GM19351 (cell line): ENCODE measurements around the gene CST7.

Experiments
- ATAC-seq: cut with Tn5 transposase; IDR thresholded peaks from one replicate; pipeline ENCODE4 v1.9.1; 2021; ENCODE audit warnings: mild to moderate bottlenecking, moderate library complexity; ENCODE audit not compliant: unreplicated experiment

Gene CST7

DNA sequence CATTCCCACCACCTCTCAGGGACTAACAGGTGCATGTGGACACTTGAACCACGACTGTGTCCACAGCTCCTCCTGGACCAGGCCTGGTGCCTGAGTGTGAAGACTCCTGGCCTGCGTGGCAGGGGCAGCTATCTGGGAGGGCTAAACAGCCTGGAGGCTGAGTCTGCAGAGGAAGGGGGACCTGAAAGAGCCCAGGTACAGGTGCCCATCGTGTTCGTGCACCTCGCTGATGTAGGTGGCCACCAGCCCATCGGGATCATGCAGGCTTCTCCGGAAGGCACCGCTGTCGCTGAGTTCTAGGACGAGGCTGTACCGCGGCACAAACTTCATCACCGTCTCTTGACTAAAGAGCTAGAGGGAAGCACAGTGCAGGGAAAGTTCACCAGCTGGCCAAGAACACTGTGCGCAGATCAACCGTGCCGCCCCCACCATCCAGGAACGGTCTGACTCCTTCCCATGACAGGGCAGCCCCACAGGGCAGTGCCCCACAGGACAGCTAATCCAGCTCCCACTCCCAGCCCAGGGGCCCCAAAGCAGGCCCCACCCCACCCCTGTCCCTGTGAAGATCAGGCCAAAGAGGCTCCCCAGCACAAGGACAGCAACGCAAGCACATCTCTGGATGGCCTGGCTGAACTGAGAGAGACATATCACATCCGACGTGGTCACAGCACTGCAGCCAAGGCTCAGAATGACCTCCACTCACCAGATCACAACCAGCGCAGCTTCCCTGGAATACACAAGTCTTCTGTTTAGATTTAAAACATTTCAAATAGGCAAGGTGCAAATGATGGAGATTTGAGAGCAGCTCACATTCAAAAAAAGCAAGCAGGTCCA is 14.8 kb downstream of the CST7 start:
- ATAC-seq, result no peak

DNA sequence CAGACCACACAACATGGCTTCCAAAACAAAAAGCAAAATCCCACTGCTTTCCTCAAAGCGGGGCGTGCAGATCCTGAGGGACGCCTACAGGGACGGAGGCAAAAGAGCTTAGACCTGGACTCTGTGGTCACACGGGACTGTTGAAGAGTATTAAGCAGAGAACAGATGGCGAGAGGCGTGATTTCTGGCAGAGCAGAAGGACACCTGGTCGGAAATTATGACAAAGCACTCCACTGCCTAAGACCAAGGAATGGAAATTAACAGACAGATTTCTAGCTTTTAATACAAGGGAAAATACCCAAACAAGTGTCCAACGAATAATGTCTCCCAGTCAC is 15.4 kb downstream of the CST7 start:
- ATAC-seq, result no peak

DNA sequence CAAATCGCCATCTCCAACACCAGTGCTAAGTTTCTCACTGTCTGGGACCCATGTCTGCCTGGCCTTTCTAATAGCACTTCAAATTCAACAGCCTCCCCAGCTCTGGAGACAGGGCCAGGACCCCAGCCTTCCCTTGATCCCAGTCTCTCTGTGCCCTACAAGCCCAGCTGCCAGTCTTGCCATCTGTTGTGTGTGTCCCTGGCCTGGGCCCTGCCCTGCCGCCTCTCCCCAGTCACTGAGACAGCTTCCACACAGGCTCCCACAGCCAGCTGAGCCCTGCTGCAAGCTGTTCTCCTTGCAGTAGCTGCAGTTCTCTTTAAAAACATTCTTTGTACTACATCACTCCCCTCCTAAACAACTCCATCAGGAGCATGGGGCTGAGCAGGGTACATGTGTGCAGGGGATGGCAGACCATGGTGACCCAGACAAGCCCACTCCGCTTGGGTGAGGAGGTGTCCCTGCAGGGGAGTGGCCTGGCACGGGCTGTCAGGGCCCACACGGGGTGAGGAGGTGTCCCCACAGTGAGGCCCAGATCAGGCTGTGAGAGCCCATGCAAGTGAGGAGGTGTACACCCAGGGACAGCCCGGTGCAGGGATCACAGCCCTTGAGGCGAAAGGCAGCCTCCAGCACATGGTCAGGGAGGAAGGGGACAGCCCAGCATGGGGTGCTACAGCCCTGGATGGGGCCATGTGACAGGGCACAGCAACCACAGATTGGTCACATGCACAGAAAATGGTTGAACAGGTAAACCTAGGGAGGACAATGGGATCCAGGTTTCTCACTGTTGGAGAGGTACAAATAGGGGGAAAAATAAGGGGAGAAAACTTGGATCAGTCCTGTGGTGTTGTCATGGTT is 16.2 kb downstream of the CST7 start:
- ATAC-seq, result no peak

DNA sequence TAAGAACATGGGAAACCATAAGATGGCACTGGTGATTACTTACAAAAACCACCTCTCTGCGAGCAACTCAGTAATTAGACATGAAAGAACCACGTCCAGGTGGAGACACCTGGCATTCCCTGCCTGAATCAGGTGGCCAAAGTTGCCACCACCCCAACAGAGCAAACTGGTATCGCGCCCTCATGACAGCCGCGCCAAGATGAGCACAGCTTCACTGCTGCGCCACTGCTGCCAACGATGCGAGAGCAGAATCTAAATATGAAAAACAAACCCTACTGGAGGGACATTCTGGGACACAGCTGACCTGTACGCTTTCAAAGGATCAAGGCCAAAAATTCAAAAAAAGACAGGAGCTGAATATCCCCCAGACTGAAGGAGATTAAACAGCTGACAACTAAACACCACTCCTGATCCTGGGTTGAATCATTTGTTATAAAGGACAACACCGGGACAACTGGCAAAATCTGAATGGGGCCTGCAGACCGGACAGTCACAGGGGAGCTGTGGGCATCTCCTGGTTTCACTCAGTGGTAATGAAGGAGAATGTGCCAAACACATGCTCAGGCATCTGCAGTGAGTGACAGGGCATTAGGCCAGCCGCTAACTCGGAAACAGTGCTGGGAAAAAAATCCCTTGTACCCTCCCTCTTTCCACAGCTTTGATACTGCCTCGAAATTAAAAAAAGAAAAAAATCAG is 17.4 kb downstream of the CST7 start:
- no peak for ATAC-seq

DNA sequence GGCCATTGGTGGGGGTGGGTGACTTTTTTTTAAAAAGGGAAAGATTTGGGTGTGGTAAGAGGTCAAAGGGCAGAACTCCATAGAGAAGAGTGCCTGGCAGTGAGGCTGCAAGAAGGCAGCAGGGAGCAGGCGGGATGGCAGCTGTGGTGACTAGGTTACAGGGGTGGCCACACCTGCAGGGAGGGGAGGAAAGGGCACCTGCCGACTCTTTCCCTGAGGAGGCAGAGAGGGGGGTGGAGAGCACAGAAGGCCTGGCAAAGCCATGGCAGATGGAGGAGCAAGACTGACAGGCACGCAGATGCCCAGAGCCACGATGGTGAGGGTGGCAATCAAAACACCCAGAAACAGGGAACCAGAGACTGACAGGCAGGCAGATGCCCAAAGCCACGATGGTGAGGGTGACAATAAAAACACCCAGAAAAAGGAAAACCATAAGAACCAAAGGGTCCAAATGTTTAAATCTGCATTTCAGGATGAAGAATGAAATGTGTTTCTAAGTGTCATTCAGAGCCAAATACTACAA is 19.3 kb downstream of the CST7 start:
- no peak for ATAC-seq

DNA sequence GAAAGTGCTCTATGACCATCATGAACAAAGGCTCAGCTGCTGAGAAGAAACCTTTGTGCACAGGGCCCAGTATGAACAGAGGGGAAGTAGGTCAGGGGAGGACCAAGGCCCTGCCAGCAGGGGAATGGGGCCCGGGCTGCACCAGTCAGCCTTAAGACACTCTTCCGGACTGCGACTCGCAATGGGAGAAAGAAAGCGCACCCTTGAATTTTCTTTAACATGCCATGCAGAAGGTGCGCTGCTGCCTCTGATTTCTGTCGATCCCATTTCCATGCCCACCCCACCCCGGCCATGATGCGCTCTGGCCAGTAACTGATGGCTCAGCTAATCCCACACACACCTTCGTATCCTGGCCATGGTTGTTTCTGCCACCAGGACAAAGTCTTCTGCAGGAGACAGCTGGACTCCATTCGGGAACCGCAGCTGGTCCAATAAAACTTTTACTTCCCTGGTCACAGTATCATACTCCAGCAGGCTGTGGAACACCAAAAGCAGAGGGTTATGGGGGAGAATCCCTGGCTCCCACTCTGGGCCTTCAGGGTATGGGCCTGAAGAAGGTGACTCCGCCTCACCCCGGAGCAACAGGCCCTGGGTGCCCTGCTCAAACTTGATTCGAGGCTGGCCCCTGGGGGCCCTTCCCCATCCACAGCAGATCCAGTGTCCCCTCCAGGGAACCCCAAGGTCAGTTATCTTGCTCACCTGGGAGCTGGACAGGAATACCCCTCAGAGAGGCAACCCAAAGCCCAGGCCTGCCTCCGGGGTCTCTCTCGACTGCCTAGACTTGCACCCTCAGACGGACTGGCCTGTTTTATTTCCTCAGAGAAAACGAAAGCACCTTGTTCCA is 20.3 kb downstream of the CST7 start:
- no peak for ATAC-seq

DNA sequence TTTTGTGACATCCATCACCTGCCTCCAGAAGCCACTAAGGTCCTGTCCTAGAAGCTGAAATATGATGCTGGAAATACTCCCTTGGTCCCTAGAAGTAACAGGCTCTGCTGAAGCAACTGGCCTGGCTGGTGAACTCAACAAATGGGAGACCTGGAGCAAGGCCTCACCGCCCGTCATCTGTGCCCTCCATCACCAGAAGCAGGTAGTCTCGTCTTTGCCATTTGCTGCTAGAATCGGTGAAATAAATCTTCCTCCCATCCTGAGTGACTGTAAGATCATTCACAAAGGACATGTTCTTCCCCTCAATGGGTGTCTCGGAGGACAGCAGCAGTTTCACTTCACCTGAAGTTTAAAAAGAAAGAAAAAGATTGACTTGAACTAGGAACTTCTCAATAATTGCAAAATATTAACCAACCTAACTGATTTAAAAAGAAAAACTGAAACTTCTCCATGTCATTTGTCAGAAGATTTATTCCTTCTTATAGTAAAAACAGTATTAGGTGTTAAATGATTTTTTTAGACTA is 21.0 kb downstream of the CST7 start:
- no peak for ATAC-seq

DNA sequence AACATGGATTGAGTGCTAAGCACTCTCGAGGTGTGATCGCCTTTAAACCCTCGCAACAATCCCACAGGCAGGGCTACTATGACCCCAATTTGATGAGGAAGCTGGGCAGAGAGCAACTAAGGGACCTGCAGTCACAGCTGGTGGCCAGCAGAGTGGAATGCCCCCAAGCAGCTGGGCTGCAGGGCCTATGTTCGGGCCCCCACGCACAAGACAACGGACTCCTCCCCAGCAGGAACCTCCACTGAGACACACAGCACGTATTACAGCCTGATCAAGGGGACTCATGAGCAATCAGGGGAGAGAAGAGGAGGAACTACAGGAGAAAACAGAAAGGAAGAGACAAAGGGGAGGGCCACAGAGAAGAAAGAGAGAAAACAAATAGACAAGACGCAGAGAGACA is 21.7 kb downstream of the CST7 start:
- ATAC-seq, result no peak

DNA sequence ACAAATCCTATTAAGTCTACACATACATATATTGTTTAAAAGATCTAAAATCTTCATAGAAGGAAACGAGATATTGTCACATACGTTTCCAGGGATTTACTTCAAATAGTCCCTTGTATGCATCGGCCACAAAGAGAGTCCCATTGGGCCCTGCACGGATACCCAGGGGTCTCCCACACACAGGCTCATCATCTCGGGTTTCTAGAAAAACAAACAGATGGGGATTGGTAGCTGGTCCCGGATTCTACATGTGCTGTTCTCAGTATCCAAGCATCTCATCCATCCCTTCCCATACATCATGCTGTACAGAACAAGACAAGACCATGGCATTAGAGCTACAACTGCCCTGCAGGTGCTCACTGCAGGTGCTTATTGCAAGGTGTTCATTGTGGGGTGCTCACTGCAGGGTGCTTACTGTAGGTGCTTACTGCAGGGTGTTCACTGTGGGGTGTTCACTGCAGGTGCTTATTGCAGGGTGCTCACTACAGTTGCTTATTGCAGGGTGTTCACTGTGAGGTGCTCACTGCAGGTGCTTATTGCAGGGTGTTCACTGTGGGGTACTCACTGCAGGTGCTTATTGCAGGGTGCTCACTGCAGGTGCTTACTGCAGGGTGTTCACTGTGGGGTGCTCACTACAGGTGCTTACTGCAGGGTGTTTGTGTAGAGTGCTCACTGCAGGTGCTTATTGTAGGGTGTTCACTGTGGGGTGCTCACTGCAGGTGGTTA is 22.5 kb downstream of the CST7 start:
- ATAC-seq, result no peak

DNA sequence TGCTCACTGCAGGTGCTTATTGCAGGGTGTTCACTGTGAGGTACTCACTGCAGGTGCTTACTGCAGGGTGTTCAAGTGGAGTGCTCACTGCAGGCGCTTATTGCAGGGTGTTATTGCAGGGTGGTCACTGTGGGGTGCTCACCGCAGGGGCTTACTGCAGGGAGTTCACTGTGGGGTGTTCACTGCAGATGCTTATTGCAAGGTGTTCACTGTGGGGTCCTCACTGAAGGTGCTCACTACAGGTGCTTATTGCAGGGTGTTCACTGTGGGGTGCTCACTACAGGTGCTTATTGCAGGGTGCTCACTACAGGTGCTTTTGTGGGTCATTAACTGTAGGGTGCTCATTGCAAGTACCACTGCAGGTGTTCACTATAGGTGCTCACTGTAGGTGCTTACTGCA is 23.3 kb downstream of the CST7 start:
- no peak for ATAC-seq

DNA sequence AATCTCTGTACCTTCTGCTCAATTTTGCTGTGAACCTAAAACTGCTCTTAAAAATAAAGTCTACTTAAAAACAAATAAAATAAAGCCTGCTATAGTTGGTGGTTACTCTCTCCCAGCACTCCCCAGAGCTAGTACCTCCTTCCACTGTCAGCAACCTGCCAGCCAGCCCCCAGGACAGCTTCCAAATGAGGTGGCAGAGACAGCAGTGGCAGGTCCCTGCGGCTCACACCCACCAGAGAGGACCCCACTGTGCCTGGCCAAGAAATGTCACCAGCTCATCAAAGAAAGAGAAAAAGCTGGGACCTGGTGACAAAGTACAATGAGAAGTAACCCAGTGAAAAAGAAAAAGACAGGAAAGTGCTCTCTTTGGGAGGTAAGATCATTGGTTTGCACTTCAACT is 28.3 kb downstream of the CST7 start:
- no peak for ATAC-seq

DNA sequence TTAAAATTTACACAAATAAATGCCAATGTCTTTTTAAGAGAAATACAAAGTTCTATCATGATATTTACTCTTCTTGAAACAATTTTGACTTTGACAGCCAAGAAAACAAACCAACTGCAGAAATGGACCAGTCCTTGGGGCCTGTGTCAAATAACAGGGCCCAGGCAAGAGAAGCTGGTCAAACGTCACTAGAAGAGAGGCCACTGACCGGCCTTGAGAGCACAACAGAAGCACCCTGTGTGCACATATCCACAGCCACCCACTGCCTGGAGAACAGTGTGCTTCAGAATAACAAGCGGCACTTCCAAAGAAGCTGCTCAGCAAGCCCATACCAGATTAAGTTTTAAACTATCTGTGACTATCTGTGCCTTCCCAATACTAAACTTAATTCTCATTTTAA is 28.7 kb downstream of the CST7 start:
- ATAC-seq, result no peak

DNA sequence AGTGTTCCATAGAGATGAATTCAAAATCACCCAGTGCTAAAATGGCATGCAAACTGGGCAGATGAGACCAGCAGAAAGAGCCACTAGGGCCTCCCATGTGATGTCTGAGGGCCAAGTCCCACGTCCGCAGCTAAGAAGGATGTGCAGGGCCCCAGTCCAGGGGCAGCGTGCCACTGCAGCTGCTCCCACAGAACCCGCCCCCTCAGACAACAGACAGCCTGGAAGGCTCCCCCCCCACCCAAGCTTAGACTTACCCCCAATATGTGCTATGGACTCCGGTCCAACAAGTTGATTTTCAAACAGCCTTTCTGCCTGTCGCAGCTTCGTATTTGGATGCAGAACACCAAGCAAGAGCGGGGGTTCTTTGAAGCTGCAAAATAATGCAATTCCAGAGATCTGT is 29.4 kb downstream of the CST7 start:
- no peak for ATAC-seq

DNA sequence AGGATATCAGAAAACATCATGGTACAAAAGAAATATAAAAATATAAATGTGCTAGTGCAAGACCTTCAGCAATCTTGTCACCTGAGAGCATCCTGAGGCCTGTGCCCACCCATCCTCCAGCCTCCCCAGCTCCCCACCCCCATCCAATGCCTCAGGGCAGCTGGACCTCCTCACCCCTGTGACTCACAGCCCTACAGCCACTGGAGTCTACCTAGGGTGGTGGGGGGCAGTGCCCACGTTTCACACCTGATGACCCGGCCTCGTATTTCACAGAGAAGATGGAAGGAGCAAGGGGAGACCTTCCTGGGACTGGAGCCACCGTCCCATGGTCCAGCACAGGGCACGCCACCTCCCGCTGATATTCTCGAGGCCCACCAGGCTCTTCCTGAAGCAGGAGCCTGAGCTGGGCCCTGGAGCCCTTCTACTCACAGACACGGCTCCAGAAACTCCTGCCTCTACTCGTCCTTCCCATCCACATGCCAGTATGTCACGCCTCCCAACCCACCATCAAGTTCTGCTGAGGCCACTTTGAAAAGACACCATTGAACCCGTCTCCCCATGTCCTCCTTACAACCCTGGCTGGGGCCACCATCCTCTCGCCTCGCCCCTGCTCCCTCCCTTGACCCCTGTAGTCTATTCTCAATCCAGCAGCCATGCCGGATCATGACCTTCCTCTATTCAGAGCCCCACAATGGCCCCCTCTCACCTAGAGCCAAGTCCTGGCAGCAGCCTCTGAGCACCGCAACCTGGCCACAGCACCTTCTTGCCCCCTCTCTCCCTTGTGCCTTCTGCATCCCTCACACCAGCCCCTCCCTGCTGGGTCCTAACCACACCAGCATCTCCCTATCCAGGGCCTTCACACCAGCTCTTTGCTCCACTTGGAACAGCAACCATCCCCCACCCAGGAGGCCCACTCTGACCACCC is 30.2 kb downstream of the CST7 start:
- ATAC-seq, result no peak

DNA sequence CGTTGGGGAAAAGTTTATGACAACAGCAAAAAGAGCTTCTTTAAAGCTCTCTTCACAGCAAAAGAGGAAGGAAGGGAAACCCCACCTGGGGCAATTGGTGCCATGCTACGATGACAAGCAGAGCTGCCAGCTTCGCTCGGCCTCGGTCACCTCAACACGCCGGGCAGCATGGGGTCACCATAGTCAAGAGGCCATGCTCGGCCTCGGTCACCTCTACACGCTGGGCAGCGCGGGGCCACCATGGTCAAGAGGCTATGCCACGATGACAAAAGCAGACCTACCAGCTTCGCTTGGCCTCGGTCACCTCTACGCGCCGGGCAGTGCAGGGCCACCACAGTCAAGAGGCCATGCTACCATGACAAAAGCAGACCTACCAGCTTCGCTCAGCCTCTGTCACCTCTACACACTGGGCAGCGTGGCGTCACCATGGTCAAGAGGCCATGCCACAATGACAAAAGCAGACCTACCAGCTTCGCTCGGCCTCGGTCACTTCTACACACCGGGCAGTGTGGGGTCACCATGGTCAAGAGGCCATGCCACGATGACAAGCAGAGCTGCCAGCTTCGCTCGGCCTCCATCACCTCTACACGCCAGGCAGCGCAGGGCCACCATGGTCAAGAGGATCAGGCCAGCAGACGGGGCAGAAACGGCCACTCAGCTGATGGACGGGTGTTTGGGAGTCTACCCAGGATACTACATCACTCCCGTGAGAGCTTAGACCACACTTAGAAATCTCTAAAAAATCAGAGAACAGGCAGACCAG is 31.4 kb downstream of the CST7 start:
- no peak for ATAC-seq

DNA sequence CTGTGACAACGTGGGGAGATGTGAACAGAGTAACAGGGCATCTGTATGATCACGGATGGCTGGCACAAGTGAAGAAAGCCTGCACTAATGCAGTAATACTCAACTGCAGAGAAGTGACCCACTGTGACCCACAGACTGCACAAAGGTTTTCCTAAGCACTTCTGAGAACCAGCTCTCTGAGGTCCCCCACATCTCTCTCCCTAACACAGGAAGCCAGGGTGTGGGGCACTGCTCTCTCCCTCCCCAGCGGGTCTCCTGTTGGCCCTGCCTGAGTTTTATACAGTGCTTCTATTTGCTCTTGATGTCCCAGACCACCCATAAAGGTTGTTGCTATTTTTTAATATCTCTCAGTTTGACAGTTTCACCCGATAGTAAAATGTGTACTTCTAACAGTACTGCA is 32.2 kb downstream of the CST7 start:
- ATAC-seq, result no peak

DNA sequence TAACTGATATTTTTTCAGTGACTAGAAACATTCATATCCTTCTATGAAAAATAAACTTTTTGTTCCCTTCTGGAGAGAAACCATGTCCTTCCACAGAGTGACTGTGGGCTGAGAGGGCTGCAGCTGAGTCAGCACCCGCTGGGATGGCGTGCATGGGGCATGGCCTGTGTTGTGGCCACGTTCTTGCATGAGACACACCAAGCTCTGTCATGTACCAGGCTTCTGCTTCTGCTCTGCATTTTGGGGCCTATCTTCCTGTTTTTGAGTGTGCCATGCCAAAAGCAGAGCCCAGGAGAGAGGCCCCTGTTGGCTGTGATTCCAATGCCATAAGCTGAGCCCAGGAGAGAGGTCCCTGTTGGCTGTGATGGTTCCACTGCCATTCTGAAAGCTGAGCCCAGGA is 32.7 kb downstream of the CST7 start:
- ATAC-seq, result no peak

DNA sequence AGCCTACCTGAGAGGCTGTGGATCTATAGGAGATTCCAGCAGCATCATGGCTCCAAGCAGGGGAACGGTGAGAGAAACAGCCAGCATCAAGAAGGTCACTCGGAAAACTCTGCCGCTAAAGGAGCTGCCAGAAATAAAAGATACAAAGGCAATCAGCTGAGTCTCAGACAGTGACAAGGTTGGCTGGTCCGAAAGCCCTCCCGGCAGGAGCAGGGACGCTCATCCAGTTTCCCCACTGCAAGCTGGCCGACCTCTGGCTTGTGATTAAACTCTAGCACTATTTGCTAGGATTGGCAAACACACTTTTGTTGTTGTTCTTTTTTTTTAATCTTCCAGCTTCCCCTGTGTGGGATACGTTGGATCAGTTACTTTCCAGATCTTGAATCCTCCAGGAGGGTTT is 34.8 kb downstream of the CST7 start:
- no peak for ATAC-seq
